Breast epithelium (tissue), 3 donors: ENCODE data around the gene P2RY11.

Source experiments
- CTCF ChIP-seq, 3 donors: fragments of 450-650 bp; IDR thresholded peaks; one replicate each; pipeline ENCODE4 v1.5.1; 2016 to 2017; ENCODE audit warnings: antibody characterized with exemption in 3 of 3, mild to moderate bottlenecking in 3 of 3, moderate library complexity in 3 of 3
- POLR2AphosphoS5 ChIP-seq, 3 donors: sonication (generic); formaldehyde crosslinking; IDR thresholded peaks; one replicate each; pipeline ENCODE4 v1.6.1; 2017; ENCODE audit warnings: antibody characterized with exemption in 3 of 3

GRCh38 chr19:10079031-10079453 is 32.5 kb upstream of the P2RY11 start:
- TF ChIP-seq CTCF (IDR thresholded peaks at IDR 0.05) (no peak), POLR2AphosphoS5 (IDR thresholded peaks at IDR 0.05) (no peak)
